Heart left ventricle (tissue), 16 donors: ENCODE data around the gene DGKB. TPM values are rescaled to one million over a fixed set of nuclear protein-coding genes. Genes with fewer than 3 reads are reported as not detected.

Experiments used
- ATAC-seq, 4 donors: fragments of 200-7000 bp; cut with Tn5 transposase; one replicate each; pipeline ENCODE4 v1.9.1; 2020 to 2022; ENCODE audit warnings: moderate library complexity in 4 of 4, mild to moderate bottlenecking in 3 of 4, moderate number of reproducible peaks in 1 of 4
- DNase-seq, 5 donors: peaks; one replicate each; pipeline ENCODE4 v3.0.0-alpha.2; 2020
- H3K27ac ChIP-seq, 12 donors: fragments of 200-600 bp; sonication (generic) in 4 of 12; one replicate each; pipeline versions ENCODE4 v1.5.0 to v1.8.0; 2016 to 2022; ENCODE audit warnings: mild to moderate bottlenecking in 2 of 12
- H3K27me3 ChIP-seq, 9 donors: fragments of 200-600 bp; sonication (generic) in 2 of 9; one replicate each; pipeline versions ENCODE4 v1.5.1 to v1.8.0; 2016 to 2022; ENCODE audit warnings: mild to moderate bottlenecking in 3 of 9
- H3K36me3 ChIP-seq, 9 donors: fragments of 200-600 bp; sonication (generic) in 2 of 9; one replicate each; pipeline versions ENCODE4 v1.5.0 to v1.8.0; 2018 to 2022; ENCODE audit warnings: mild to moderate bottlenecking in 2 of 9
- H3K4me1 ChIP-seq, 12 donors: fragments of 200-600 bp; sonication (generic) in 4 of 12; one replicate each; pipeline versions ENCODE4 v1.5.0 to v1.8.0; 2016 to 2022; ENCODE audit warnings: mild to moderate bottlenecking in 3 of 12
- H3K4me3 ChIP-seq, 12 donors: fragments of 200-600 bp; sonication (generic) in 4 of 12; one replicate each; pipeline versions ENCODE4 v1.5.0 to v1.8.0; 2017 to 2022; ENCODE audit warnings: mild to moderate bottlenecking in 9 of 12, moderate library complexity in 4 of 12
- H3K9me3 ChIP-seq, 12 donors: fragments of 200-600 bp; sonication (generic) in 4 of 12; one replicate each; pipeline versions ENCODE4 v1.5.0 to v1.8.0; 2016 to 2022; ENCODE audit warnings: mild to moderate bottlenecking in 1 of 12
- CTCF ChIP-seq, 12 donors: fragments of 200-600 bp; sonication (generic) in 4 of 12; IDR thresholded peaks; one replicate each; pipeline versions ENCODE4 v1.5.0 to v1.8.0; 2018 to 2022; ENCODE audit warnings: antibody characterized with exemption in 12 of 12, mild to moderate bottlenecking in 5 of 12
- POLR2A ChIP-seq, 2 donors: fragments of 450-650 bp; IDR thresholded peaks; one replicate each; pipeline ENCODE4 v1.6.1; 2017; ENCODE audit warnings: antibody characterized with exemption in 2 of 2, mild to moderate bottlenecking in 2 of 2, moderate library complexity in 2 of 2
- WGBS, 4 donors: extraction: QIAGEN DNeasy Blood & Tissue Kit in 2 of 4; methylation state at CpG; one replicate each; pipeline versions ENCODE4 v1.1.5 to v1.1.7; 2013 to 2018; 5-methylcytosine and 5-hydroxymethylcytosine counted together
- intact Hi-C, 10 donors: fragments of 100-400 bp; cut with DNase I; formaldehyde crosslinking; loops; one replicate each; pipeline versions ENCODE4 v1.11.1 to v1.14.2; 2022
- polyA plus RNA-seq, 2 donors: library from polyadenylated mRNA; stranded (reverse); fragments of 200-250 nt; gene quantifications; one replicate each; pipeline ENCODE4 v1.2.3, GENCODE V29; 2013
- total RNA-seq, 9 donors: library from RNA; depleted of rRNA in 2 of 9; stranded (reverse); fragments of >200 nt in 2 of 9; fragmentation: NEBNext Ultra II Directional in 3 of 9; extraction: Animal tissue kit (Norgen Biotek cat#: 25700) in 3 of 9; gene quantifications; one replicate each; pipeline versions ENCODE4 v1.1.0 to v1.2.4, GENCODE V29; 2016 to 2023
- donor health status: ischemic (EF 13 %, LVEDD 7.1; RV severe dilation, severe dysfunction).
- donor health status: healthy with polysubstance abuse.
- donor health status: DM: no; HTN: yes; CAD: no.
- donor health status: DM: no; HTN: no; CAD: no.
- donor health status: ischemic (EF 25% LVEDD 6.9; RV normal size, moderate dysfunction).
- donor health status: ischemic (EF 25% LVEDD 5.7; RV mildly dilated, moderate dysfunction).
- donor health status: healthy.
- donor health status: DM: yes; HTN: yes; CAD: no.
- donor health status: ischemic (EF 35%, LVEDD 5.7; RV mildly dilated, moderate dysfunction).
- donor health status: nonischemic (EF 11% LVEDD 7.7; RV severe dilation, severe dysfunction).
- donor health status: DM: yes; HTN: yes; CAD: no.
- donor health status: PGD.
- donor health status: ischemic (EF 29% LVEDD 5.4; RV normal size, mild dysfunction).
- donor health status: nonischemic (EF 23%, LVEDD 6.1; RV moderate dilation, normal function).

The DGKB gene
- total and polyA plus RNA-seq, 11 donors, result 0.08 to 1.6 (median 0.47) TPM; not detected in 1

GRCh38 chr7:14236834-14237233, 665.7 kb downstream of the DGKB start:
- intact Hi-C loops, result no loop called here
- no peak for DNase-seq
- no peak for ATAC-seq
- Histone ChIP-seq H3K4me3 (no peak overlapping the region), H3K4me1 (no peaks in the 10 kb centered on the region), H3K9me3 (no peaks in the 10 kb centered on the region), H3K27me3 (no peaks in the 10 kb centered on the region), H3K27ac (no peak overlapping the region), H3K36me3 (no peaks in the 10 kb centered on the region)
- 76 to 82% (median 78%) methylated on average over 3 of the region's 3 CpGs for WGBS, 4 donors
- TF ChIP-seq CTCF (IDR thresholded peaks at IDR 0.05), result no peak
- TF ChIP-seq POLR2A (IDR thresholded peaks at IDR 0.05), result no peak

- TF ChIP-seq CTCF (IDR thresholded peaks at IDR 0.05), result no peak
- TF ChIP-seq POLR2A (IDR thresholded peaks at IDR 0.05), result no peak
- H3K9me3 ChIP-seq, result no peaks in the 10 kb centered on the region
- no peak overlapping the region for H3K27ac ChIP-seq
- WGBS, 4 donors, result 64 to 87% (median 75%) methylated on average over 2 of the region's 2 CpGs
- H3K36me3 ChIP-seq, result no peaks in the 10 kb centered on the region
- no peaks in the 10 kb centered on the region for H3K27me3 ChIP-seq
- no peak overlapping the region for H3K4me3 ChIP-seq
- ATAC-seq (no peak), DNase-seq (no peak)
- H3K4me1 ChIP-seq, result no peaks in the 10 kb centered on the region
- intact Hi-C loops, result no loop called here
These were observed 667.5 kb downstream of the DGKB start for GRCh38 chr7:14235056-14235455.

- Histone ChIP-seq H3K27ac (no peak overlapping the region), H3K4me3 (no peak overlapping the region), H3K4me1 (no peaks in the 10 kb centered on the region), H3K9me3 (no peaks in the 10 kb centered on the region), H3K36me3 (no peaks in the 10 kb centered on the region), H3K27me3 (no peaks in the 10 kb centered on the region)
- ATAC-seq (no peak), DNase-seq (no peak)
- TF ChIP-seq POLR2A (IDR thresholded peaks at IDR 0.05) (no peak), CTCF (IDR thresholded peaks at IDR 0.05) (no peak)
- intact Hi-C loops, result no loop called here
- WGBS, 4 donors, result 63 to 68% (median 67%) methylated on average over 4 of the region's 4 CpGs
These were observed 668.6 kb downstream of the DGKB start for GRCh38 chr7:14233868-14234369.

GRCh38 chr7:14233076-14233867, 669.3 kb downstream of the DGKB start:
- intact Hi-C loops, result no loop called here
- DNase-seq (no peak), ATAC-seq (no peak)
- Histone ChIP-seq H3K9me3 (no peaks in the 10 kb centered on the region), H3K4me3 (no peak overlapping the region), H3K27ac (no peak overlapping the region), H3K27me3 (no peaks in the 10 kb centered on the region), H3K4me1 (no peaks in the 10 kb centered on the region), H3K36me3 (no peaks in the 10 kb centered on the region)
- 66 to 73% (median 69%) methylated on average over 7 of the region's 7 CpGs for WGBS, 4 donors
- no peak for TF ChIP-seq CTCF (IDR thresholded peaks at IDR 0.05)
- TF ChIP-seq POLR2A (IDR thresholded peaks at IDR 0.05), result no peak
